Neural cell (in vitro differentiated cells): ENCODE results near the gene BCL6. TPM values are rescaled to one million over a fixed set of nuclear protein-coding genes. Genes with fewer than 3 reads are reported as not detected.

Experiments
- H2AFZ ChIP-seq: fragments of 200-600, 300-800 bp; sonication (generic), shearing (Covaris generic); 2 replicates; pipeline ENCODE4 v1.6.0; 2014; ENCODE audit warnings: low read depth, mild to moderate bottlenecking, antibody characterized with exemption, low read length, moderate library complexity
- H3F3A ChIP-seq: fragments of 200-600 bp; shearing (Covaris generic); 2 replicates; pipeline ENCODE4 v1.6.1; 2016; ENCODE audit warnings: mild to moderate bottlenecking, moderate library complexity, mixed read lengths, antibody characterized with exemption, low read length; ENCODE audit not compliant: insufficient read depth, poor library complexity, severe bottlenecking
- H3K27ac ChIP-seq: fragments of 200-600, 300-800 bp; sonication (generic), shearing (Covaris generic); 2 replicates; pipeline ENCODE4 v1.5.1; 2014; ENCODE audit warnings: mild to moderate bottlenecking, low read length, moderate library complexity
- H3K27me3 ChIP-seq: fragments of 300-800, 200-600 bp; sonication (generic), shearing (Covaris generic); 2 replicates; pipeline ENCODE4 v1.6.0; 2014; ENCODE audit warnings: mild to moderate bottlenecking, low read depth, low read length, moderate library complexity; ENCODE audit not compliant: insufficient read depth
- H3K36me3 ChIP-seq: fragments of 300-800, 200-600 bp; sonication (generic), shearing (Covaris generic); 2 replicates; pipeline ENCODE4 v1.5.1; 2014; ENCODE audit warnings: mild to moderate bottlenecking, antibody characterized with exemption, low read length, moderate library complexity; ENCODE audit not compliant: insufficient read depth
- H3K4me2 ChIP-seq: fragments of 300-800, 200-600 bp; sonication (generic), shearing (Covaris generic); 2 replicates; pipeline ENCODE4 v1.6.0; 2014; ENCODE audit warnings: mild to moderate bottlenecking, low read length
- H3K4me3 ChIP-seq: fragments of 300-800, 200-600 bp; sonication (generic), shearing (Covaris generic); 2 replicates; pipeline ENCODE4 v1.5.1; 2014; ENCODE audit warnings: mild to moderate bottlenecking, low read length, moderate library complexity
- H3K79me2 ChIP-seq: fragments of 200-600 bp; shearing (Covaris generic); replicated peaks from 2 replicates; pipeline ENCODE4 v1.6.0; 2014; ENCODE audit warnings: mild to moderate bottlenecking, low read length, moderate library complexity; ENCODE audit not compliant: insufficient read depth
- H3K9ac ChIP-seq: fragments of 300-800, 200-600 bp; sonication (generic), shearing (Covaris generic); 2 replicates; pipeline ENCODE4 v1.6.1; 2016; ENCODE audit warnings: mild to moderate bottlenecking, low read length, mixed read lengths
- H3K9me2 ChIP-seq: fragments of 200-600 bp; shearing (Covaris generic); 2 replicates; pipeline ENCODE4 v1.6.1; 2016; ENCODE audit warnings: mild to moderate bottlenecking, low read length, mixed read lengths; ENCODE audit not compliant: insufficient read depth
- H3K9me3 ChIP-seq: fragments of 200-600, 300-800 bp; sonication (generic), shearing (Covaris generic); 2 replicates; pipeline ENCODE4 v1.6.1; 2016; ENCODE audit warnings: mild to moderate bottlenecking, mixed run types, low read length, moderate library complexity, mixed read lengths
- H4K20me1 ChIP-seq: fragments of 200-600 bp; shearing (Covaris generic); 2 replicates; pipeline ENCODE4 v1.6.1; 2016; ENCODE audit warnings: mild to moderate bottlenecking, mixed run types; ENCODE audit not compliant: insufficient read depth
- EP300 ChIP-seq: fragments of 450-650 bp; conservative IDR thresholded peaks from 2 replicates; pipeline ENCODE4 v1.6.1; 2014; ENCODE audit warnings: antibody characterized with exemption, mild to moderate bottlenecking, moderate library complexity; ENCODE audit not compliant: poor library complexity, severe bottlenecking
- EZH2 ChIP-seq: fragments of 200-600, 300-800 bp; shearing (Covaris generic), sonication (generic); IDR thresholded peaks from 2 replicates; pipeline ENCODE4 v1.6.1; 2014; ENCODE audit warnings: antibody characterized with exemption, low read length, borderline replicate concordance, mild to moderate bottlenecking; ENCODE audit not compliant: insufficient read depth, poor library complexity, severe bottlenecking
- MXI1 ChIP-seq: fragments of 450-650 bp; conservative IDR thresholded peaks from 2 replicates; pipeline ENCODE4 v1.6.1; 2014; ENCODE audit warnings: antibody characterized with exemption, mild to moderate bottlenecking; ENCODE audit not compliant: poor library complexity, severe bottlenecking
- POLR2AphosphoS5 ChIP-seq: IDR thresholded peaks from 2 replicates; pipeline ENCODE4 v1.6.1; 2012
- RAD21 ChIP-seq: fragments of 450-650 bp; conservative IDR thresholded peaks from 2 replicates; pipeline ENCODE4 v1.6.1; 2014; ENCODE audit warnings: antibody characterized with exemption, mild to moderate bottlenecking, moderate library complexity
- REST ChIP-seq: IDR thresholded peaks from 2 replicates; pipeline ENCODE4 v1.6.1; 2012; ENCODE audit warnings: borderline replicate concordance
- SMC3 ChIP-seq: fragments of 450-650 bp; conservative IDR thresholded peaks from 2 replicates; pipeline ENCODE4 v1.6.1; 2014; ENCODE audit warnings: antibody characterized with exemption, mild to moderate bottlenecking, moderate library complexity; ENCODE audit not compliant: poor library complexity
- TAF1 ChIP-seq: IDR thresholded peaks from 2 replicates; pipeline ENCODE4 v1.6.1; 2012; ENCODE audit warnings: low read depth
- polyA plus RNA-seq: library from polyadenylated mRNA; depleted of rRNA; stranded (reverse); fragments of >200 nt; gene quantifications from 2 replicates; pipeline ENCODE4 v1.2.3, GENCODE V29; 2014
- TF ChIP-seq, protein P1 (sequence below): fragments of 450-650 bp; IDR thresholded peaks from 2 replicates; pipeline ENCODE4 v1.5.1; 2014; ENCODE audit warnings: antibody characterized with exemption, mild to moderate bottlenecking, moderate library complexity; ENCODE audit not compliant: poor library complexity, severe bottlenecking

The BCL6 gene
- polyA plus RNA-seq, 1 donor from 2014 or later = 5.2 TPM

DNA sequence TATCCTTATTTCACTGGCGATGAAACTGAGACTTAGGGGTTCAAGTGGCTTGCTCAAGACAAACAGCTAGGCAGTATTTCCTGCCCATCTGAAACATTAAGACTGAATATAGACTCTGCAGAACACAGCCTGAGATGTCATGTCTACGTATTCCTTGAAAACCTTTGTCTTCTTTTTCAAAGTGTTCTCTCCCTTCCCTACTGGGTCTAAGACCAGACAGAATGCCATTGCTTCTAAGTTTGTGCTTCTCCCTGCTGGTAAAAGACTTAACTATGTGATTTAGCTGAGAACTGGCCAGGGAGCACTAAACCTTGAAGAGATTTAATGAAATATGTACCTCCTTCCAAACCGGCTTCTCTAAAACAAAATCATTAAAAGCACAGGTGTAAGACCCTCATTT, 9.9 kb downstream of the BCL6 start:
- TF ChIP-seq SMC3 = no peak
- no peak for TF ChIP-seq EZH2
- no peak for TF ChIP-seq POLR2AphosphoS5
- no peak for TF ChIP-seq MXI1
- TF ChIP-seq RAD21 = no peak
- no peak for TF ChIP-seq REST
- no peak for TF ChIP-seq TAF1
- no peak for TF ChIP-seq EP300
- TF ChIP-seq, protein P1, sequence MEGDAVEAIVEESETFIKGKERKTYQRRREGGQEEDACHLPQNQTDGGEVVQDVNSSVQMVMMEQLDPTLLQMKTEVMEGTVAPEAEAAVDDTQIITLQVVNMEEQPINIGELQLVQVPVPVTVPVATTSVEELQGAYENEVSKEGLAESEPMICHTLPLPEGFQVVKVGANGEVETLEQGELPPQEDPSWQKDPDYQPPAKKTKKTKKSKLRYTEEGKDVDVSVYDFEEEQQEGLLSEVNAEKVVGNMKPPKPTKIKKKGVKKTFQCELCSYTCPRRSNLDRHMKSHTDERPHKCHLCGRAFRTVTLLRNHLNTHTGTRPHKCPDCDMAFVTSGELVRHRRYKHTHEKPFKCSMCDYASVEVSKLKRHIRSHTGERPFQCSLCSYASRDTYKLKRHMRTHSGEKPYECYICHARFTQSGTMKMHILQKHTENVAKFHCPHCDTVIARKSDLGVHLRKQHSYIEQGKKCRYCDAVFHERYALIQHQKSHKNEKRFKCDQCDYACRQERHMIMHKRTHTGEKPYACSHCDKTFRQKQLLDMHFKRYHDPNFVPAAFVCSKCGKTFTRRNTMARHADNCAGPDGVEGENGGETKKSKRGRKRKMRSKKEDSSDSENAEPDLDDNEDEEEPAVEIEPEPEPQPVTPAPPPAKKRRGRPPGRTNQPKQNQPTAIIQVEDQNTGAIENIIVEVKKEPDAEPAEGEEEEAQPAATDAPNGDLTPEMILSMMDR = no peak
- Histone ChIP-seq H2AFZ (no peak overlapping the region), H3K79me2 (no peaks in the 10 kb centered on the region), H4K20me1 (no peaks in the 10 kb centered on the region), H3K9me2 (no peaks in the 10 kb centered on the region), H3K9ac (no peak overlapping the region), H3K4me3 (no peak overlapping the region), H3F3A (no peaks in the 10 kb centered on the region), H3K36me3 (no peaks in the 10 kb centered on the region), H3K27ac (no peak overlapping the region), H3K9me3 (no peaks in the 10 kb centered on the region), H3K4me2 (no peak overlapping the region), H3K27me3 (peaks cover 39% of the 10 kb centered on the region)

DNA sequence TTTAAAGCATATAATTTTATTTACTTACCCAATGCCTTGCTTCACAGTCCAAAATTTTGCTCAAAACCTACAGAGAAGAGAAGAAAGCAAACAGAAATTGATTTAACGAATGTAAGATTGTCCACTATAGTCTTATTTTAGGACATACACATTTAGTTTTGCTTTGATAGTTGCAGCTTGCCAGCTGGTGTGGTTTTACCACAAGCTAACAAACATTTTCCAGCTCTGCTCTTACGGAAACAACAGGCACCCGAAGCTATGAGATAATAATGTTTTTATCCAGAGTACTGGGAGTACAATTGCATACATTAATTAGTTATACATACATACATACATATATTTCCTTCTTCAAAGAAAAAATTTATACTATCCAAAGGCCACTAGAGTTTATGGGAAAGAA, 10.4 kb downstream of the BCL6 start:
- H3K9me2 ChIP-seq = no peaks in the 10 kb centered on the region
- no peak overlapping the region for H3K27ac ChIP-seq
- H4K20me1 ChIP-seq = no peaks in the 10 kb centered on the region

More for the DNA sequence above, 10.4 kb downstream of the BCL6 start:
- H3K4me2 ChIP-seq = no peak overlapping the region
- TF ChIP-seq SMC3 (no peak), EP300 (no peak), EZH2 (no peak), TAF1 (no peak), RAD21 (no peak), REST (no peak), MXI1 (no peak), POLR2AphosphoS5 (no peak)
- TF ChIP-seq, protein P1 = no peak
- peaks cover 35% of the 10 kb centered on the region for H3K27me3 ChIP-seq
- H3F3A ChIP-seq = no peaks in the 10 kb centered on the region
- no peaks in the 10 kb centered on the region for H3K9me3 ChIP-seq
- H2AFZ ChIP-seq = no peak overlapping the region
- H3K36me3 ChIP-seq = no peaks in the 10 kb centered on the region
- no peak overlapping the region for H3K9ac ChIP-seq
- H3K4me3 ChIP-seq = no peak overlapping the region
- H3K79me2 ChIP-seq = no peaks in the 10 kb centered on the region
